CD4-positive, alpha-beta T cell treated with Interleukin-2 at 100 ng/mL for 4 hours (primary cell): Measurements from ENCODE around the gene AKT1S1.

ENCODE experiments used
- DNase-seq: peaks from one replicate; pipeline ENCODE4 v3.0.0-alpha.2; 2020; ENCODE audit warnings: low spot score

The AKT1S1 gene

GRCh38 chr19:49853852-49854377 is 23.2 kb downstream of the AKT1S1 start:
- no peak for DNase-seq

- DNase-seq: no peak
These were observed 24.5 kb downstream of the AKT1S1 start for GRCh38 chr19:49852631-49853126.

- DNase-seq: peak; percentile 29
These were observed 25.5 kb downstream of the AKT1S1 start for GRCh38 chr19:49851456-49852259.

- peak; percentile 87 for DNase-seq
These were observed 26.4 kb downstream of the AKT1S1 start, which contains the start of gene PTOV1 for GRCh38 chr19:49850487-49851342. TSS of gene PTOV1 (plus strand) at chr19:49851159.

GRCh38 chr19:49850221-49850486 is 27.0 kb downstream of the AKT1S1 start:
- DNase-seq: no peak

GRCh38 chr19:49849433-49850220 is 27.5 kb downstream of the AKT1S1 start:
- no peak for DNase-seq

- no peak for DNase-seq
These were observed 28.2 kb downstream of the AKT1S1 start for GRCh38 chr19:49848938-49849337.

- DNase-seq: peak; percentile 65
These were observed 29.1 kb downstream of the AKT1S1 start for GRCh38 chr19:49847731-49848696.

- DNase-seq: no peak
These were observed 30.7 kb downstream of the AKT1S1 start for GRCh38 chr19:49846408-49846807.

GRCh38 chr19:49845414-49845813 is 31.7 kb downstream of the AKT1S1 start:
- DNase-seq: no peak

- DNase-seq: no peak
These were observed 32.7 kb downstream of the AKT1S1 start for GRCh38 chr19:49844138-49845095.

GRCh38 chr19:49843265-49843664 is 33.9 kb downstream of the AKT1S1 start:
- no peak for DNase-seq

- no peak for DNase-seq
These were observed 36.4 kb downstream of the AKT1S1 start for GRCh38 chr19:49840736-49841249.

GRCh38 chr19:49840321-49840720 is 36.8 kb downstream of the AKT1S1 start:
- DNase-seq: no peak

- no peak for DNase-seq
These were observed 37.4 kb downstream of the AKT1S1 start for GRCh38 chr19:49839713-49840112.

- no peak for DNase-seq
These were observed 38.1 kb downstream of the AKT1S1 start for GRCh38 chr19:49838885-49839588.

- no peak for DNase-seq
These were observed 39.7 kb downstream of the AKT1S1 start for GRCh38 chr19:49837425-49837824.

GRCh38 chr19:49837009-49837310 is 40.2 kb downstream of the AKT1S1 start:
- DNase-seq: no peak
